Stimulated activated naive CD8-positive, alpha-beta T cell treated with anti-CD3 and anti-CD28 coated beads, Interleukin-15, Interleukin-2, amounts not matched to agents 100 U/mL and 50 U/mL, for 24 hours (primary cell): ENCODE data around the gene EOLA1.
A peak's percentile ranks its signal among the peaks of the same experiment; 100 is the strongest.
"Not testable (repeated sequence)": the region's sequence is repeated elsewhere in the genome, so short reads cannot be mapped to it uniquely, and the experiment has no call there.

ENCODE experiments used
- ATAC-seq: fragments of 150-1000 bp; cut with Tn5 transposase; one replicate; pipeline ENCODE4 v1.10.0; 2021
- DNase-seq: peaks from one replicate; pipeline ENCODE4 v3.0.0; 2021

The EOLA1 gene

GRCh38 chrX:149540621-149541520 is at the start of gene EOLA1:
Gene EOLA1 (plus strand): TSS chrX:149541012. CDS start chrX:149545631, 4,619 bp downstream.
- DNase-seq (peak; percentile 84), ATAC-seq (peak; percentile 88)

DNA sequence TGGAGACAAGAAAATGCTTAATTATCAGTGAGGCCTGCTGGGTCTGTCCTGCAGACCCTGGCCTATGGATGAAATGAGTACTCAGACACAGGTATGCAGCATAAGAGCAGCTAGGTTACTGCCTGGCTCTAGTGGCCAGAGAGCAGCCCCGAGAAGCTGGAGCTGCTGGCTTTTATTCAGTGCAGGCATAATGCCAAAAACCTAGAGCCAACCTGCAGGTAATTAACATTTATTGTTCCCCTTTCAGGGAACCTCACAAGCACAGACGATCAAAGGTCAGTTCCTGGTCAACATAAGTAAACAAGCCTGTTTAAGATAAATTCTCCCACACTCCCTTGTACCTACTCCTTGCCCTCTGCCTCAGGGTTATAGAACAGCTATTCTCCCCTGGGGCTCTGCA is 49.0 kb upstream of the EOLA1 start:
- no peak for ATAC-seq
- no peak for DNase-seq

- DNase-seq (no peak), ATAC-seq (no peak)
These were observed 46.9 kb upstream of the EOLA1 start for GRCh38 chrX:149493567-149494562.

DNA sequence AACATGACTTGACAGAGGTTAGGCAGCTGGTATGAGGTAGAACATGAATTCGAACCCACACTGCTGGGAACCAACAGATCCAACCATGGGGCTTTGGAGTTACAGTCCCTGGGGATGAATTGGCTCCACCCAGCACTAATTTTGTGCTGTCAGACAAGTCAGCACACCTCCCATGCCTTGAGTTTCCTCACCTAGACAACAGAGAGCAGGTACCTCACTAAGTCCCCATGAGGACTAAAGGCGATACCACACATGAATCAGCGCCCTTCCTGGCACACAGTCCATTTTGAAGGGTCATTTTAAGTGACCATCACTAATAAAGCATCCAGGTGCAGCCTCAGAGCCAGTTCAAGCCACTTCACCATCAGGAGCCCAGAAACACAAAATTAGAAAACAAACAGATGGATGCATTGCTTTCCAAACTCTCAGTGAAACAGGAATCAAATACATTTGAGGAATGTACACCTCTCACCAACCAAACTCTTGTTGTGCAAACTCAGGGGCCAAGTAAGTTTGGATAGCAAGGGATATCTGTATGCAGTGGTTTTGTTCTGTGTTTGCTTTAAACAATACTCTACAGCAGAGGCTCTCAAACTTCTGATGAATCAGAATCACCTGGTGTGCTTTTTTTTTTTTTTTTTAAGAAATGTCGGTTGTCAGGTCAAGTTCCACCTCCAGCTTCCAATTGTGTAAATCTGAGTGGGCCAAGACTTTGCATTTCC is 45.8 kb upstream of the EOLA1 start:
- DNase-seq (no peak), ATAC-seq (no peak)

GRCh38 chrX:149495573-149496071 is 45.2 kb upstream of the EOLA1 start:
- DNase-seq (no peak), ATAC-seq (no peak)

GRCh38 chrX:149497054-149497453 is 43.8 kb upstream of the EOLA1 start:
- DNase-seq, result no peak
- ATAC-seq, result no peak

DNA sequence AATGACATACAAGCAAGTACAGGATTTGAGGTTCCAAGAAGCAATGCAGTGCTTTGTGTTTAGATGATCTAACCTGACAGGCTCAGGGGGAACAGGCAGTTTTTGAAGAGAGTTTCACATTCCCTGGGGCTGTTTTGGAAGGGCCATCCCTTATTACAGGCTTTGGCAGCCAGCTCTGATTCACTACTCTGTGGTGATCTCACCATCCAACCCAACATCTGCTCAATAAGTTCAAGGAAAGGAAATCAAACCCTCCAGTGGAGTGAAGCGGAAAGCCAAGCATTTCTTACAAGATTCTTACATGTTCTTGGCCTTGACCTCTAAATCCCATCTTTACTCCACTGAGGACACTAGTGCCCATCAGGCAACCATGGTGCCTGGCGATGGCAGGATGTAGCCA is 43.2 kb upstream of the EOLA1 start:
- DNase-seq (no peak), ATAC-seq (no peak)

- no peak for ATAC-seq
These were observed 42.0 kb upstream of the EOLA1 start for GRCh38 chrX:149498767-149499166.

GRCh38 chrX:149499766-149500165 is 41.0 kb upstream of the EOLA1 start:
- DNase-seq, result no peak
- ATAC-seq, result no peak

More at GRCh38 chrX:149498767-149499166, 42.0 kb upstream of the EOLA1 start:
- DNase-seq, result no peak

DNA sequence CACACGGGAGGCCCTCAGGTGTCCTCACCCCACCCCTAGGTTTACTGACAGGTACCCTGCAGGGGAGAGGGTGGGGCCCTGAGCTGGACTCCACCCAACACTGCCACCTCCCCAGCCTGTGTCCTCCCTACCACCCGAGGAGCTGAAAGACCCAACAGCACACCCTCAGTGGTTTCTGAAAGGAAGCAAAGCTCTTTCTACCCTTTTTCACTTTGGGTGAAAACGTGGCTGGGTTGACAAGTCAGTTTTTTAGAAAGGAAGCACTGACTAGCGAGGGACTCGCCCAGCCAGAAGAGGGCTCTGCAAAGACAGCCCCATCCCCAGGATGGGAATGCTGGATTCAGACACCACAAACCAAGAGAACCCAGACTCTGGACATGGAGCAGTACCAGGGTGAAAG is 37.9 kb upstream of the EOLA1 start:
- ATAC-seq, DNase-seq: not testable (repeated sequence)

GRCh38 chrX:149503446-149503845 is 37.4 kb upstream of the EOLA1 start:
- ATAC-seq, result peak; percentile 58
- DNase-seq, result peak; percentile 47

GRCh38 chrX:149504226-149504914 is 36.4 kb upstream of the EOLA1 start:
- peak; percentile 70 for DNase-seq

DNA sequence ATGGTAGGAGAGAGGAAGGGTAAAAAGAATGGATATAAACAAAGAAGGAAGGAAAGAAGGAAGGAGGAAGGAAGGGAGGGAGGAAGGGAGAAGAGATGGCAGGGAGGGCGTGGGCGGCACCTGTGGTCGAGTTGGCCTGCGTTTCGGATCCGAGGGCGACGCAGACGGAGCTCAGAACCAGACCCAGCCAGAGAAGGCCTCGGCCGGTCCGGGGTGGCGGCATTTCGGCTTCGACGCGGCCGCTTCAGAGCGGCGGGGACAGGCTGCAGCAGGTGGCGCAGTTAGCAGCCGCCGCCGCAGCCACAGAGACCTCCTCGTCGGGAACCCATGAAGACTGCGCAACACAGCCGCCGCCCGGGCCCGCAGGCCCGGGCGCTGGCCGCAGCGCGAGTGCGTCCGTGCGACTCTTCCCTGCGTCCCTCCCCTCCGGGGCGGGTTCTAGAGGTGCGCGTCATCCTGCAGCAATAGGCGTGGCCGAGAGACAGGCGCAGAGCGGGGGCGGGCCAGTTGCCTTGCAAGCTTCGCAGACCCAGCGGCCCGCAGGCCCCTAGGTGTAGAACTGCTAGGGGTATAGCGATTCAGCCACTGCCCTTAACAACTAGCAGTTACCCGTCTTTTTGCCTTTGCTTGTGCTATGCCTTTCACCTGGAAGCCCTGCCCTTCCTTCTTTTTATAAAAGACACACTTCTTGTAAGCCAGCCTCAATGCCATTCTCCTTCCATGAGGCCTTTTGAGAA is 35.7 kb upstream of the EOLA1 start, which contains the start of gene IDS:
IDS (minus strand) TSS at position 392 of the 737 bp plus-strand sequence; CDS start at position 223, 169 bp downstream.
- peak; percentile 87 for DNase-seq
- ATAC-seq, result peak; percentile 78

More at GRCh38 chrX:149504226-149504914, 36.4 kb upstream of the EOLA1 start:
- peak; percentile 70 for ATAC-seq

DNA sequence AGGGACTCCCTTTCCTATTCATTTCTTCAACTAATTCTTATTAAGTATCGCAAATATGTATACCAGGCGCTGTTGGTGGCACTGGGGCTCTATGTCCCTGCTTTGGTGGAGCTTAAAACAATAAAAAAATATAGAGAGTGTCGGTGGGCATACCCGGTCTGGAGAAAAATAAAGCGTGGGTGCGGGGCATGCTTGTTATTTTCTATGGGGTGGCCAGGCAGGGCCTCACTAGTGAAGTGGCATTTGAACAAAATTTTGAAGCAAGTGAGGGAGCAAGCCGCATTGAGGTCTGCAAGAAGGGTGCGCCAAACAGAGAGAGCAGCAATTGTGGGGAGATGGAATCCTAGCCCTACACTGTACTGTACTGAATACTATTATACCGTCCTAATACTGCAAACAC is 35.1 kb upstream of the EOLA1 start:
- DNase-seq, result no peak
- ATAC-seq, result no peak

DNA sequence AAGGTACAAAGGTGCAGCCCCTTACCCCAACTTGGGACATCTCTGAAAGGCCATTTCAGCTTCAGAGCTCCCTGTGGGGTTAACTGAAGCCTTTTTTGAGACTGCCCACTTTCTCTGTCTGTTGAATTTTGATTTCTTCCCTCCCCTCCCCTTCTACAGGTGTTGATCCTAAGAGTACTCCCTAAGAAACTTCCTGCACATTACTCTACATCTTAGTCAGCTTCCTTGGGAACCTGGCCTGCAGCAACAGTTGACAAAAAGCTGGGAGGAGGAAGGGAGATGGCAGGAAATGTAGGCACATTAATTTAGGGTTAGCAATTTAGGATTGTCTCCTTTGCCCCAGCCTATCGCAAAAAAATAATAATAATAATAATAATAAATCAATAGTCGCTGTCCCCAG is 34.5 kb upstream of the EOLA1 start:
- ATAC-seq, result no peak
- DNase-seq, result no peak

- DNase-seq (no peak), ATAC-seq (no peak)
These were observed 32.3 kb upstream of the EOLA1 start for GRCh38 chrX:149508467-149508866.

DNA sequence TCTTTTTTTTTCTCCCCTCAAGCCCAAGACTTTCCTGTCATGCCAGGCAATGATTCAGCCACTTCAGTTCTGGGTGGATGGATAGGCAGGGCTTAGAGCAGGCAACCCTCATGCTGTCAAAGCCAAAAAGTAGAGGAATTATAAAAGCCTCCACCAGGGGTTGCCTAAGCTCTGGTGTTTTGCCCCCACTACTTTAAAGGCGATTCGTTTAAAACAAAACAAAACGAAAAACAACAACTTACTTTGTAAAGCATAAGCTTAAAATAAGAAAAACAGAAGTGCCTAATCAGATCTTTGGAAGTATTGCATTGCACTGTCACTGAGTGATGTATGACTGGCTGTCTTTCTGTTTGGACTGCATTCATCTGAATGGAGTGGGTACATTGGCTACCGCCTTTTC is 30.4 kb upstream of the EOLA1 start:
- ATAC-seq, result no peak
- DNase-seq, result no peak

GRCh38 chrX:149511081-149511480 is 29.7 kb upstream of the EOLA1 start:
- DNase-seq (no peak), ATAC-seq (no peak)

DNA sequence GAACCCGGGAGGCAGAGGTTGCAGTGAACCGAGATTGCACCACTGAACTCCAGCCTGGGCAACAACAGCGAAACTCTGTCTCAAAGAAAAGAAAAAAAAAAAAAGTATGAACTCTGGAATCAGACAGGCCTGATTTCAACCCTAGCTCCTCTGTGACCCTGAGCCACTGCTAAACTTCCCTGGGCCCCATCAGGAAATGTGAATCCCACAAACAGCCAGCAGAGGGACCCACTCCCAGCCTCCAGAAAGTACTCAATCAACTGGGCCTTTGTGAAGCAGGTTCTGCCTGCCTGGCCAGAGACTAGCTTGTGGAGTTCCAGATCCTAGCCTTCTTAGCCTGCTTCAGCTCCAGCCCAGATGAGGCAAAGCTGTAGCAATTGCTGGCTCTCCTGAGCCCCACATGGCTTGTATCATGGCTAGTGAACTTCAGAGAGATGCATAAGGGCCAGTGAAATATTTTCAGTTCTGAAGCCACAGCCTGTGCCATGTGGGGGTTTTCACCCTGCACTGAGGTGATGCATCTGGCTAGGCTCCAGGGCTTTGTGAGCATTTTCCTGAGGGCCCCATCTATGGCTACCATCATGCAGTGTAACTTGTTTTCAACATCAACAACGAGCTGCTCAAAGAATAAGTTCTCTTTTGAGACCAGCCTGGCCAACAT is 28.5 kb upstream of the EOLA1 start:
- DNase-seq, result peak; percentile 37
- ATAC-seq, result peak; percentile 57
